H9 (cell line): ENCODE results near the gene SPA17. TPM values are rescaled to one million over a fixed set of nuclear protein-coding genes. Genes with fewer than 3 reads are reported as not detected.

Experiments used
- DNase-seq: peaks from one replicate; pipeline ENCODE4 v3.0.0-alpha.2; 2017
- H2AFZ ChIP-seq: one replicate; pipeline ENCODE4 v1.6.1; 2013; ENCODE audit warnings: mild to moderate bottlenecking, low read length, control low read depth, moderate library complexity
- H2AK5ac ChIP-seq: 2 replicates; pipeline ENCODE4 v1.6.1; 2013; ENCODE audit warnings: low read length, control low read depth, mixed read lengths; ENCODE audit not compliant: insufficient read length
- H2BK120ac ChIP-seq: one replicate; pipeline ENCODE4 v1.6.1; 2013; ENCODE audit warnings: low read depth, mild to moderate bottlenecking, low read length, control low read depth, inconsistent platforms; ENCODE audit not compliant: poor library complexity, severe bottlenecking
- H2BK12ac ChIP-seq: 2 replicates; pipeline ENCODE4 v1.6.1; 2013; ENCODE audit warnings: low read length, control low read depth, mixed read lengths, low read depth; ENCODE audit not compliant: insufficient read length
- H2BK15ac ChIP-seq: 2 replicates; pipeline ENCODE4 v1.6.1; 2013; ENCODE audit warnings: low read depth, low read length, control low read depth
- H2BK20ac ChIP-seq: one replicate; pipeline ENCODE4 v1.6.1; 2013; ENCODE audit warnings: low read depth, mild to moderate bottlenecking, low read length, control low read depth, inconsistent platforms; ENCODE audit not compliant: poor library complexity, severe bottlenecking
- H2BK5ac ChIP-seq: 2 replicates; pipeline ENCODE4 v1.6.1; 2013; ENCODE audit warnings: low read length, control low read depth, mixed read lengths; ENCODE audit not compliant: insufficient read length
- H3K14ac ChIP-seq: 2 replicates; pipeline ENCODE4 v1.6.1; 2013; ENCODE audit warnings: low read length, control low read depth; ENCODE audit not compliant: insufficient read depth
- H3K18ac ChIP-seq: 2 replicates; pipeline ENCODE4 v1.6.1; 2013; ENCODE audit warnings: low read depth, mild to moderate bottlenecking, mixed read lengths, low read length, control low read depth; ENCODE audit not compliant: insufficient read length
- H3K23ac ChIP-seq: 2 replicates; pipeline ENCODE4 v1.6.1; 2013; ENCODE audit warnings: low read length, control low read depth, mixed read lengths, low read depth; ENCODE audit not compliant: insufficient read length
- H3K23me2 ChIP-seq: 2 replicates; pipeline ENCODE4 v1.6.1; 2013; ENCODE audit warnings: low read depth, mild to moderate bottlenecking, mixed read lengths, low read length, control low read depth; ENCODE audit not compliant: insufficient read length, poor library complexity, severe bottlenecking
- H3K27ac ChIP-seq: 2 replicates; pipeline ENCODE4 v1.5.1; 2013; ENCODE audit warnings: low read length, control low read depth, mixed read lengths, low read depth; ENCODE audit not compliant: insufficient read length
- H3K27me3 ChIP-seq: 2 replicates; pipeline ENCODE4 v1.6.1; 2013; ENCODE audit warnings: low read length, control low read depth, inconsistent platforms; ENCODE audit not compliant: insufficient read depth
- H3K4ac ChIP-seq: 2 replicates; pipeline ENCODE4 v1.6.1; 2013; ENCODE audit warnings: low read depth, mild to moderate bottlenecking, control low read depth, inconsistent platforms, low read length, moderate library complexity
- H3K4me1 ChIP-seq: 2 replicates; pipeline ENCODE4 v1.6.1; 2013; ENCODE audit warnings: low read length, control low read depth, inconsistent platforms; ENCODE audit not compliant: insufficient read depth
- H3K4me2 ChIP-seq: 2 replicates; pipeline ENCODE4 v1.6.1; 2013; ENCODE audit warnings: low read length, control low read depth, mixed read lengths; ENCODE audit not compliant: insufficient read length, insufficient read depth
- H3K56ac ChIP-seq: 2 replicates; pipeline ENCODE4 v1.6.1; 2013; ENCODE audit warnings: low read depth, mild to moderate bottlenecking, mixed read lengths, low read length, control low read depth; ENCODE audit not compliant: insufficient read length
- H3K79me1 ChIP-seq: 2 replicates; pipeline ENCODE4 v1.6.1; 2013; ENCODE audit warnings: low read depth, mild to moderate bottlenecking, moderate library complexity, low read length, control low read depth, inconsistent platforms; ENCODE audit not compliant: insufficient read depth, poor library complexity, severe bottlenecking
- H3K79me2 ChIP-seq: 2 replicates; pipeline ENCODE4 v1.6.1; 2013; ENCODE audit warnings: low read length, control low read depth, inconsistent platforms; ENCODE audit not compliant: insufficient read depth
- H3K9ac ChIP-seq: 2 replicates; pipeline ENCODE4 v1.6.1; 2013; ENCODE audit warnings: low read length, control low read depth, mixed read lengths; ENCODE audit not compliant: insufficient read length; ENCODE audit errors: extremely low read depth
- H3K9me3 ChIP-seq: one replicate; pipeline ENCODE4 v1.6.1; 2013; ENCODE audit warnings: low read depth, low read length, inconsistent platforms; ENCODE audit not compliant: control insufficient read depth
- H3T11ph ChIP-seq: one replicate; pipeline ENCODE4 v1.6.1; 2013; ENCODE audit warnings: mild to moderate bottlenecking, low read length, control low read depth, inconsistent platforms
- H4K20me1 ChIP-seq: one replicate; pipeline ENCODE4 v1.6.1; 2013; ENCODE audit not compliant: control insufficient read depth, insufficient read length, insufficient read depth
- H4K5ac ChIP-seq: 2 replicates; pipeline ENCODE4 v1.6.1; 2013; ENCODE audit warnings: low read depth, mild to moderate bottlenecking, mixed read lengths, low read length, control low read depth; ENCODE audit not compliant: insufficient read length
- H4K8ac ChIP-seq: replicated peaks from 2 replicates; pipeline ENCODE4 v1.6.1; 2013; ENCODE audit warnings: low read length, control low read depth, mixed read lengths, low read depth; ENCODE audit not compliant: insufficient read length
- H4K91ac ChIP-seq: 2 replicates; pipeline ENCODE4 v1.6.1; 2013; ENCODE audit warnings: low read depth, mild to moderate bottlenecking, moderate library complexity, mixed read lengths, low read length, control low read depth; ENCODE audit not compliant: insufficient read length
- H3K27ac Mint-ChIP-seq, 3 experiments: 2 replicates in 2 of 3; 3 replicates in 1 of 3; pipeline ENCODE4 v1.8.0; 2020 to 2021; ENCODE audit warnings: mixed read lengths in 3 of 3, mild to moderate bottlenecking in 1 of 3, moderate library complexity in 1 of 3
- H3K27me3 Mint-ChIP-seq: 2 replicates; pipeline ENCODE4 v1.8.0; 2021; ENCODE audit warnings: low read depth, mild to moderate bottlenecking, moderate library complexity, mixed read lengths
- H3K36me3 Mint-ChIP-seq, 3 experiments: 2 replicates in 2 of 3; 3 replicates in 1 of 3; pipeline ENCODE4 v1.8.0; 2020 to 2021; ENCODE audit warnings: low read depth in 3 of 3, mixed read lengths in 3 of 3; ENCODE audit not compliant: insufficient read depth in 1 of 3
- H3K4me1 Mint-ChIP-seq, 2 experiments: 2 replicates each; pipeline ENCODE4 v1.8.0; 2020; ENCODE audit warnings: mixed read lengths in 2 of 2
- H3K4me3 Mint-ChIP-seq, 2 experiments: 2 replicates in 1 of 2; 3 replicates in 1 of 2; pipeline ENCODE4 v1.8.0; 2020 to 2021; ENCODE audit warnings: mild to moderate bottlenecking in 2 of 2, mixed read lengths in 2 of 2, moderate library complexity in 1 of 2
- H3K9me3 Mint-ChIP-seq, 2 experiments: 2 replicates in 1 of 2; 3 replicates in 1 of 2; pipeline ENCODE4 v1.8.0; 2020; ENCODE audit warnings: mild to moderate bottlenecking in 2 of 2, mixed read lengths in 2 of 2, moderate library complexity in 1 of 2
- CTCF ChIP-seq: fragments of 200-600 bp; sonication (generic); conservative IDR thresholded peaks from 3 replicates; pipeline ENCODE4 v1.8.0; 2021; ENCODE audit warnings: antibody characterized with exemption, mild to moderate bottlenecking
- WGBS: extraction: QIAGEN DNeasy Blood & Tissue Kit; methylation state at CpG from one replicate; pipeline ENCODE4 v1.1.7; 2013; ENCODE audit warnings: missing lambda C conversion rate, low lambda C conversion rate, mixed read lengths; ENCODE audit not compliant: insufficient read length; ENCODE audit errors: extremely low coverage; 5-methylcytosine and 5-hydroxymethylcytosine counted together
- total RNA-seq: library from RNA; stranded (reverse); gene quantifications from 2 replicates; pipeline ENCODE4 v1.2.1, GENCODE V29; 2021

SPA17 gene
- total RNA-seq, 1 experiment from 2014 or later, result 6.9 TPM

- Mint-ChIP-seq H3K36me3 (peaks cover 0 to 40% (median 16%) of the 10 kb centered on the region in 3 experiments; a peak in 6 of 7 replicates), H3K4me3 (no peak overlapping the region), H3K9me3 (peaks cover 0 to 3% of the 10 kb centered on the region in 2 experiments; a peak in 1 of 5 replicates), H3K27me3 (no peaks in the 10 kb centered on the region), H3K4me1 (peaks cover 8 to 12% of the 10 kb centered on the region in 2 experiments), H3K27ac (peak overlapping the region in 1 of 3 experiments; percentile 61; a peak in 1 of 7 replicates)
- H2AK5ac ChIP-seq, result no peak overlapping the region
- H2BK12ac ChIP-seq, result no peak overlapping the region
- no peak overlapping the region for H2BK5ac ChIP-seq
- H3T11ph ChIP-seq, result no peak overlapping the region
- no peak overlapping the region for H3K4me2 ChIP-seq
- H3K23ac ChIP-seq, result no peak overlapping the region
- no peaks in the 10 kb centered on the region for H4K20me1 ChIP-seq
- H3K27me3 ChIP-seq, result no peaks in the 10 kb centered on the region
- no peak overlapping the region for H3K56ac ChIP-seq
- no peaks in the 10 kb centered on the region for H3K9me3 ChIP-seq
- peak; percentile 43; the same call in 2 of the 3 replicates for TF ChIP-seq CTCF
- peaks cover 3% of the 10 kb centered on the region; the same call in 1 of the 2 replicates for H3K4me1 ChIP-seq
- no peak overlapping the region for H2BK15ac ChIP-seq
- no peak overlapping the region for H3K27ac ChIP-seq
- H3K9ac ChIP-seq, result no peak overlapping the region
- H2AFZ ChIP-seq, result no peak overlapping the region
- H4K5ac ChIP-seq, result no peak overlapping the region
- H3K18ac ChIP-seq, result no peak overlapping the region
- H2BK20ac ChIP-seq, result no peak overlapping the region
- no peak overlapping the region for H4K8ac ChIP-seq
- H2BK120ac ChIP-seq, result no peak overlapping the region
- no peak overlapping the region for H3K14ac ChIP-seq
- no peaks in the 10 kb centered on the region for H3K79me1 ChIP-seq
- DNase-seq, result peak; percentile 74
- WGBS, result no CpG with 5 or more reads among the region's 5 CpGs
- no peak overlapping the region for H4K91ac ChIP-seq
- H3K23me2 ChIP-seq, result no peaks in the 10 kb centered on the region
- H3K4ac ChIP-seq, result no peak overlapping the region
- no peaks in the 10 kb centered on the region for H3K79me2 ChIP-seq
Measured at GRCh38 chr11:124640666-124641065, 33.0 kb upstream of the SPA17 start.
